HG03196 (cell line): ENCODE measurements around the gene GOLGA8F.
"Not testable (repeated sequence)": the region's sequence is repeated elsewhere in the genome, so short reads cannot be mapped to it uniquely, and the experiment has no call there.

ENCODE experiments used
- ATAC-seq: cut with Tn5 transposase; IDR thresholded peaks from one replicate; pipeline ENCODE4 v1.9.1; 2021; ENCODE audit not compliant: unreplicated experiment

The GOLGA8F gene, protein sequence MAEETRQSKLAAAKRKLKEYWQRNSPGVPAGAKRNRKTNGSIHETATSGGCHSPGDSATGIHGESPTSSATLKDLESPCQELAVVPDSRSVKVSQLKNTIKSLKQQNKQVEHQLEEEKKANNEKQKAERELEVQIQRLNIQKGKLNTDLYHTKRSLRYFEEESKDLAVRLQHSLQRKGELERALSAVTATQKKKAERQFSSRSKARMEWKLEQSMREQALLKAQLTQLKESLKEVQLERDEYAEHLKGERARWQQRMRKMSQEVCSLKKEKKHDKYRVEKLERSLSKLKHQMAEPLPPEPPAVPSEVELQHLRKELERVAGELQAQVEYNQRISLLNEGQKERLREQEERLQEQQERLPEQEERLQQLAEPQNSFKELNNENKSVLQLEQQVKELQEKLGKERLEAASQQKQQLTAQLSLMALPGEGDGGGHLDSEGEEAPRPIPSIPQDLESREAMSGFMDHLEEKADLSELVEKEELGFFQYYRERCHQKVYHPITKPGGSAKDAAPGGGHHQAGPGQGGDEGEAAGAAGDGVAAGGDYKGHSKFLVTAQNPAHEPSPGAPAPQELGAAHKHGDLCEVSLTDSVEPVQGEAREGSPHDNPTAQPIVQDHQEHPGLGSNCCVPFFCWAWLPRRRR

DNA sequence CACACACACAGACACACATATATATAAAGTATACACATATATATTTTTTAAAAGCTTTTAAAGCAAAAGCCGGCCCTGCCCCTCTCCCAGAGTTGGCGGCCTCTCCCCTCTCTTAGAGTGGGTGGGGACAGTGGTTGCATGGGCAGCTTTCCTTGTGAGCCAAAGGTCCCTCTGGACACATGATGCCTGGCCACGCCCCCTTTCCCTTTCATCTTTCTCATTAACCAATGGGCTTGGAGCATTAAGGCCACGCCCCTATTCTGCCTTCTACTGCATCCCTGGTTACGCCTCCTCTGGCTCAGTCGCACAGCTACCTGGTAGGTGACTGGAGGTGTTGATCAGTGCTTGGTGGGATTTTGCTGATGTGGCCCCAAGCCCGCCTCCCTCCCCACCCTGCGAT, at the start of gene GOLGA8F:
GOLGA8F (plus strand) TSS at position 301 of the 400 bp plus-strand sequence; CDS start at position 399, 98 bp downstream.
- ATAC-seq = not testable (repeated sequence)

DNA sequence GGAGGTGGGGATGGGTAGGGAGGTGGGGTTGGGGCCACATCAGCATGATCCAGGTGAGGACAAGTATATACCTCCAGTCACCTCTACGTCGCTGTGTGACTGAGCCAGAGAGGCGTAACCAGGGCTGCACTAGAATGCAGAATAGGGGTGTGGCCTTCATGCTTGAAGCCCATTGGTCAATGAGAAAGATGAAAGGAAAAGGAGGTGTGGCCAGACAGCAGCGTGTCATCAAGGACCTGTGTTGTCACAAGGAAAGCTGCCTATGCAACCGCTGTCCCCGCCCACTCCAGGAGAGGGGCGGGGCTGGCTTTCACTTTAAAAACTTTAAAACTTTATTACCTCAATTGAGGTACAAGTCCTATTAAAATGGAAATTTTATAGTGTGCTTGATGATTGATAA, 20.5 kb upstream of the GOLGA8F start, which contains the start of gene GOLGA6L24:
GOLGA6L24 (minus strand) TSS at position 101 of the 400 bp plus-strand sequence; CDS start at position 40, 61 bp downstream.
- ATAC-seq = not testable (repeated sequence)

DNA sequence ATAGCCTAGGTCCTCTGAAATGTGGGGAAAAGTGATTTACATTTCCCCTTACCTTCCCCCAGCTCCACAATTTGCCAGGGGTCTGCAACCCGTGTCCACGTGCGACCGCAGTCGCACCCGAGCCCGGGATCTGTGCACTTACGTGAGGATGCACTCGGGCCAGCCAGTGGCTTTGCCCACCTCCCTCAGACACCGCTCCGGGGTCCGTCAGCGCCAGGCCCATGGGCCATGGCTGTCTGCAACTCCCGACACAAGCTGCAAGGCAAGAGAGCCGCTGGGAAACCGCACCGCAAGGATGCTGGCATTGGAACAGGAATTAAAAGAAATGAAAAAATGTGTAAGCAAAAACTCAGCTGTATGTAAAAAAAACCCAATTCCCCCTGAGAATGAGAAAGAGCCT, 13.0 kb upstream of the GOLGA8F start:
- not testable (repeated sequence) for ATAC-seq

DNA sequence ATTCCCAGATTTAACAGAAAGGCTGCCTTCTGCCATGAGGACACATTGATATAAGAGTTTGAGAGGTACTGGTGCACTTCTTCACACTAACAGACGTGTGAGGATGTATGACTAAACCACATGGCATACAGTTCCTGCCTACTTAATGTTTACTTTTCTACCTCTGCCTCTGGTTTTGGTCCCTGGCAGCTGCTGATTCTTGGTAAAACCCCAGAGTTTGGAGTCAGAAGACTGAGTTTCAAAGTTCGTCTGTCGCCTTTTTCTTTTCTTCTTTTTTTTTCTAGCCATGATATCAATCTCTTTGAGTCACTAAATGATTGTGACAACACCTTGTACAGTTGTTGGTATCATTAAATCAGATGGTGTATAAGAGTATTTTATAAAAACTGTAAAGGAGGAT, 1.6 kb downstream of the GOLGA8F start:
- ATAC-seq = not testable (repeated sequence)

DNA sequence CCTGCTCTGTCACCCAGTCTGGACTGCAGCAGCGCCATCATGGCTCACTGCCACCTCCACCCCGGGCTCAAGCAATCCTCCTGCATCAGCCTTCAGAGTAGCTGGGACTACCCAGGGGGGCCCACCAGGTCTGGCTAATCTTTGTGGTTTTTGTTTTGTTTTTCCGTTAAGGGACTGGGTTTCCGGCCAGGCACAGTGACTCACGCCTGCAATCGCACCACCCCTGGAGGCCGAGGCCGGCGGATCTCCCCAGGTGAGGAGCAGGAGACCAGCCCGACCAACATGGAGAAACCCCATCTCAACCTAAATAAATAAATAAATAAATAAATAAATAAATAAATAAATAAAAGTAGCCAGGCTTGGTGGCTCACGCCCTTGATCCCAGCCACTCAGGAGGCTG, 17.6 kb downstream of the GOLGA8F start:
- ATAC-seq = not testable (repeated sequence)

DNA sequence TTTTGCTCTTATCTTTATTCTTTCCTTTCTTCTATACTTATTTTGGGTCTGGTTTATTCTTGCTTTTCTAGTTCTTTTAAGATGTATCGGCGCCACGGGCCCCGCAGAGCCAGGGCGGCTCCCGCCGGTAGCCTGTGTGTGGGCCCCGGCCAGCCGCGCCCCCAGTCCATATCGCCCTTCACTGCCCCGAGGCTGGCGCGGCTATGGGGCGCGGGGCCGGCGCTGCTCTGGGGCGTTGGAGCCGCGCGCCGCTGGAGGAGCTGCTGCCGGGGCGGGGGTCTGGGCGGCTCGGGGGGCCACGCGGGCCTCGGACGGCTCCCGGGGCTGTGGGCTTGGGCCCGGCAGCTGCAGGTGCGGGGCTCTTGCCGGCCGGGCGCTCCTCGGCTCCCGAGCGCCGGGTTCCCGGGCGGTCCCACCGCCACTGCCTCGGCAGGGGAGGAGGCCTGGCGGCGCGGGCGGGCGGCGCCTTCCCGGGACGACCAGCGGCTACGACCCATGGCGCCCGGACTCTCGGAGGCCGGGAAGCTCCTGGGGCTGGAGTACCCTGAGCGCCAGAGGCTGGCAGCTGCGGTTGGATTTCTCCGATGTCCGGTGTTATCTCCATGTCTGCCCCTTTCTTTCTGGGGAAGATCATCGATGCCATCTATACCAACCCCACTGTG, 24.4 kb downstream of the GOLGA8F start:
- not testable (repeated sequence) for ATAC-seq

DNA sequence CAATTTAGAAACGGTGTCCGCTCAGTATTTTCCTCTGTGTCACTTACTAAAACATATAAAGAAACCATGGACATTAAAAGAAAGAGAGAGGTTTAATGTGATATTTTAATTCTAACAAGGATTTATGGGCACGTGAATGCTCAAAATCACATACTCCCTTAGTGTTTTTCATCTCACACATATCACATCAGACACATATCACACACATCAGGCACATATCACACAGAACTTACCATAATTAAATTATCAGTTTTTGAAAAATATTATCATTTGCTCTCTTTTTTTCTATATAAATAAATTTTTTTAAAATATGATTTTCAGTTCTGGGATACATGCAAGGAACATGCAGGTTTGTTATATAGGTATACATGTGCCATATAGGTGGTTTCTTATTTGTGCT, 42.0 kb downstream of the GOLGA8F start:
- ATAC-seq = not testable (repeated sequence)

DNA sequence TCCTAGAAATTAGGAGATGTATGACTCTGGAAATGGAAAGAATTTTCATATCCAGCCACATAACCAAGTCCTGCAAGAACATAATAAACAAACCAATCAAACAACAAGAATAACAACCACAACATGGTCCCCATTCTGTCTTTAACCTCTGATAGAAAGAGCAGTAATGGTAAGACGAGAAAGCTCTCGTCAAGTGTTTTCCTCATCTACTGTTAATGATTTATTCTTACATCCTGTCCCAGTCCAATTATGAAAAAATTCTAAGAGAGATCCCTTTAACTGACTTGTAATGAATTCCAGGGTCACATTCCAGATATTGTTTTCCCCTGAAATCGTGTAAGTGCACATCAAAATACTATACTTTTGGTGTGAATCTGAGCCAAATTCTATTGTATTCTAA, 57.1 kb downstream of the GOLGA8F start:
- ATAC-seq = not testable (repeated sequence)
